ENCODE data around the gene RELA.

RELA gene

DNA sequence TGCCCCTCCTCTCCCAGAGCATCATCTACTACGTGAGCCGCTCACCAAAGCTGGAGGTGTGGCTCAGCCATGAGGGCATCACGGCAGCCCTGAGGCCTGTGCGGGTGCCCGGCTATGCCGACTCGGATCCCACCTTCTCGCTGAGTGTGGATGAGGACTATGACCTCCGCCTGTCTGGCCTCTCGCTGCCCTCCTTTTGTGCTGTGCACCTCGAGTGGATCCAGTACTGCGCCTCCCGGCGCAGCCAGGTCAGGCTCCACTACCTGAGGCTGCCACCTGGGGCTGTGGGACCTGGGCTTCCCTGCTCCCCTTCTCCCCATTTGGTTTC is 28.6 kb downstream of the RELA start (continued):
- TF ChIP-seq, protein P1, sequence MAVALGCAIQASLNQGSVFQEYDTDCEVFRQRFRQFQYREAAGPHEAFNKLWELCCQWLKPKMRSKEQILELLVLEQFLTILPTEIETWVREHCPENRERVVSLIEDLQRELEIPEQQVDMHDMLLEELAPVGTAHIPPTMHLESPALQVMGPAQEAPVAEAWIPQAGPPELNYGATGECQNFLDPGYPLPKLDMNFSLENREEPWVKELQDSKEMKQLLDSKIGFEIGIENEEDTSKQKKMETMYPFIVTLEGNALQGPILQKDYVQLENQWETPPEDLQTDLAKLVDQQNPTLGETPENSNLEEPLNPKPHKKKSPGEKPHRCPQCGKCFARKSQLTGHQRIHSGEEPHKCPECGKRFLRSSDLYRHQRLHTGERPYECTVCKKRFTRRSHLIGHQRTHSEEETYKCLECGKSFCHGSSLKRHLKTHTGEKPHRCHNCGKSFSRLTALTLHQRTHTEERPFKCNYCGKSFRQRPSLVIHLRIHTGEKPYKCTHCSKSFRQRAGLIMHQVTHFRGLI (tag by site-specific recombination; IDR thresholded peaks at IDR 0.05) = no peak

DNA sequence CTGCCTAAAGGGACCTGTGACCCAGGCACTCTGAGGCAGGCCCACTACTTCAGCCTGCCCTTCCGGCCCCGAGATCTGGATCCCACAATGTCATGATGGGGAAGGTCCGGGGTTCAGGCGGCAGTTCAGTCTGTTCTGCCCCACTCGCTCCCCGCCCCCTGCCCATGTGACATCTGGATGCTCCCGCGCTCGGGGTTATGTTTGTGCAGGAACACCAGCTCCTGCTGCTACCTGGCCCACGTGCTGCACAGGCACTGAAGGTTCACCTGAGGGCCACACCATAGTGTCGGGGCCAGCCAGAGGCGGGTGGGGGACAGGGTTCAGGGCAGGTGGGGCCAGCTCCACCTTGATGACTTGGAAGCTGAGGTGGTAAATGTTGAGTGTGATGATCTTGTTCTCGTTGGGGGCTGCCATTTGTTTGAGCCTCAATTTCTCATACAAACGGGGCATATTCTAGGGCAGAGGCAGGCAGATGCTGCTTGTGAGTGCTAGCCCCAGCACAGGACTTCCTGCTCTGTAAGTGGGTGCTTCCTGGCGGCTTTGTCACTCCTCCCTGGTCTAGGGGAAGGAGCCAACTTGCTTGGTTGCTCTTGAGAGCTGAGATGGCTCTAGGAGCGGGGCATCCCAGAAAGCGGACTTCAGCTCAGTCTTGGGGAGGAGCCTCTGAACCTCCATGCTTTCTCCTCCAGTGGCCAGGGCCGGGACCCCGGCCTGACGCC is 29.2 kb downstream of the RELA start:
- POLR2A ChIA-PET = interaction anchor here (0.9 to 2.3 kb wide), 3 partner anchors 10 to 18 kb away, joined by 3 to 9 read pairs (median 5); partner anchors contain the start of gene PCNX3
- Histone ChIP-seq H3K36me3 (ENCODE audit: control insufficient read depth in 2 of 2, insufficient read depth in 1 of 2, low read length in 2 of 2) (peaks cover 0 to 79% of the 10 kb centered on the region in 2 experiments; a peak in 1 of 3 replicates), H3K4me3 (ENCODE audit: low read depth, low read length) (no peak overlapping the region), H3K9me3 (ENCODE audit: control insufficient read depth, insufficient read depth, low read depth, low read length) (no peaks in the 10 kb centered on the region), H3K27ac (ENCODE audit: extremely low read depth, low read depth, low read length) (no peak overlapping the region), H3K4me1 (ENCODE audit: control insufficient read depth, insufficient read depth, low read length) (no peaks in the 10 kb centered on the region)
- TF ChIP-seq ZNF530 (tag by site-specific recombination; IDR thresholded peaks at IDR 0.05; ENCODE audit: low read depth) = no peak
- no peak for TF ChIP-seq ZBTB1 (tag by site-specific recombination; IDR thresholded peaks at IDR 0.05)
- no peak for TF ChIP-seq ZNF629 (tag by site-specific recombination; IDR thresholded peaks at IDR 0.05)
- TF ChIP-seq, protein P2, sequence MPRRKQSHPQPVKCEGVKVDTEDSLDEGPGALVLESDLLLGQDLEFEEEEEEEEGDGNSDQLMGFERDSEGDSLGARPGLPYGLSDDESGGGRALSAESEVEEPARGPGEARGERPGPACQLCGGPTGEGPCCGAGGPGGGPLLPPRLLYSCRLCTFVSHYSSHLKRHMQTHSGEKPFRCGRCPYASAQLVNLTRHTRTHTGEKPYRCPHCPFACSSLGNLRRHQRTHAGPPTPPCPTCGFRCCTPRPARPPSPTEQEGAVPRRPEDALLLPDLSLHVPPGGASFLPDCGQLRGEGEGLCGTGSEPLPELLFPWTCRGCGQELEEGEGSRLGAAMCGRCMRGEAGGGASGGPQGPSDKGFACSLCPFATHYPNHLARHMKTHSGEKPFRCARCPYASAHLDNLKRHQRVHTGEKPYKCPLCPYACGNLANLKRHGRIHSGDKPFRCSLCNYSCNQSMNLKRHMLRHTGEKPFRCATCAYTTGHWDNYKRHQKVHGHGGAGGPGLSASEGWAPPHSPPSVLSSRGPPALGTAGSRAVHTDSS (tag by site-specific recombination; IDR thresholded peaks at IDR 0.05) = no peak
- TF ChIP-seq, protein P3, sequence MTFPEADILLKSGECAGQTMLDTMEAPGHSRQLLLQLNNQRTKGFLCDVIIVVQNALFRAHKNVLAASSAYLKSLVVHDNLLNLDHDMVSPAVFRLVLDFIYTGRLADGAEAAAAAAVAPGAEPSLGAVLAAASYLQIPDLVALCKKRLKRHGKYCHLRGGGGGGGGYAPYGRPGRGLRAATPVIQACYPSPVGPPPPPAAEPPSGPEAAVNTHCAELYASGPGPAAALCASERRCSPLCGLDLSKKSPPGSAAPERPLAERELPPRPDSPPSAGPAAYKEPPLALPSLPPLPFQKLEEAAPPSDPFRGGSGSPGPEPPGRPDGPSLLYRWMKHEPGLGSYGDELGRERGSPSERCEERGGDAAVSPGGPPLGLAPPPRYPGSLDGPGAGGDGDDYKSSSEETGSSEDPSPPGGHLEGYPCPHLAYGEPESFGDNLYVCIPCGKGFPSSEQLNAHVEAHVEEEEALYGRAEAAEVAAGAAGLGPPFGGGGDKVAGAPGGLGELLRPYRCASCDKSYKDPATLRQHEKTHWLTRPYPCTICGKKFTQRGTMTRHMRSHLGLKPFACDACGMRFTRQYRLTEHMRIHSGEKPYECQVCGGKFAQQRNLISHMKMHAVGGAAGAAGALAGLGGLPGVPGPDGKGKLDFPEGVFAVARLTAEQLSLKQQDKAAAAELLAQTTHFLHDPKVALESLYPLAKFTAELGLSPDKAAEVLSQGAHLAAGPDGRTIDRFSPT (tag by site-specific recombination; IDR thresholded peaks at IDR 0.05) = no peak
- TF ChIP-seq ZNF658 (tag by site-specific recombination; IDR thresholded peaks at IDR 0.05) = no peak
- TF ChIP-seq, protein P4, sequence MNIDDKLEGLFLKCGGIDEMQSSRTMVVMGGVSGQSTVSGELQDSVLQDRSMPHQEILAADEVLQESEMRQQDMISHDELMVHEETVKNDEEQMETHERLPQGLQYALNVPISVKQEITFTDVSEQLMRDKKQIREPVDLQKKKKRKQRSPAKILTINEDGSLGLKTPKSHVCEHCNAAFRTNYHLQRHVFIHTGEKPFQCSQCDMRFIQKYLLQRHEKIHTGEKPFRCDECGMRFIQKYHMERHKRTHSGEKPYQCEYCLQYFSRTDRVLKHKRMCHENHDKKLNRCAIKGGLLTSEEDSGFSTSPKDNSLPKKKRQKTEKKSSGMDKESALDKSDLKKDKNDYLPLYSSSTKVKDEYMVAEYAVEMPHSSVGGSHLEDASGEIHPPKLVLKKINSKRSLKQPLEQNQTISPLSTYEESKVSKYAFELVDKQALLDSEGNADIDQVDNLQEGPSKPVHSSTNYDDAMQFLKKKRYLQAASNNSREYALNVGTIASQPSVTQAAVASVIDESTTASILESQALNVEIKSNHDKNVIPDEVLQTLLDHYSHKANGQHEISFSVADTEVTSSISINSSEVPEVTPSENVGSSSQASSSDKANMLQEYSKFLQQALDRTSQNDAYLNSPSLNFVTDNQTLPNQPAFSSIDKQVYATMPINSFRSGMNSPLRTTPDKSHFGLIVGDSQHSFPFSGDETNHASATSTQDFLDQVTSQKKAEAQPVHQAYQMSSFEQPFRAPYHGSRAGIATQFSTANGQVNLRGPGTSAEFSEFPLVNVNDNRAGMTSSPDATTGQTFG (tag by site-specific recombination; IDR thresholded peaks at IDR 0.05; ENCODE audit: borderline replicate concordance) = no peak
- no peak for TF ChIP-seq ZNF324 (tag by site-specific recombination; IDR thresholded peaks at IDR 0.05)
- TF ChIP-seq, protein P5, sequence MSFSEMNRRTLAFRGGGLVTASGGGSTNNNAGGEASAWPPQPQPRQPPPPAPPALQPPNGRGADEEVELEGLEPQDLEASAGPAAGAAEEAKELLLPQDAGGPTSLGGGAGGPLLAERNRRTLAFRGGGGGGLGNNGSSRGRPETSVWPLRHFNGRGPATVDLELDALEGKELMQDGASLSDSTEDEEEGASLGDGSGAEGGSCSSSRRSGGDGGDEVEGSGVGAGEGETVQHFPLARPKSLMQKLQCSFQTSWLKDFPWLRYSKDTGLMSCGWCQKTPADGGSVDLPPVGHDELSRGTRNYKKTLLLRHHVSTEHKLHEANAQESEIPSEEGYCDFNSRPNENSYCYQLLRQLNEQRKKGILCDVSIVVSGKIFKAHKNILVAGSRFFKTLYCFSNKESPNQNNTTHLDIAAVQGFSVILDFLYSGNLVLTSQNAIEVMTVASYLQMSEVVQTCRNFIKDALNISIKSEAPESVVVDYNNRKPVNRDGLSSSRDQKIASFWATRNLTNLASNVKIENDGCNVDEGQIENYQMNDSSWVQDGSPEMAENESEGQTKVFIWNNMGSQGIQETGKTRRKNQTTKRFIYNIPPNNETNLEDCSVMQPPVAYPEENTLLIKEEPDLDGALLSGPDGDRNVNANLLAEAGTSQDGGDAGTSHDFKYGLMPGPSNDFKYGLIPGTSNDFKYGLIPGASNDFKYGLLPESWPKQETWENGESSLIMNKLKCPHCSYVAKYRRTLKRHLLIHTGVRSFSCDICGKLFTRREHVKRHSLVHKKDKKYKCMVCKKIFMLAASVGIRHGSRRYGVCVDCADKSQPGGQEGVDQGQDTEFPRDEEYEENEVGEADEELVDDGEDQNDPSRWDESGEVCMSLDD (tag by site-specific recombination; IDR thresholded peaks at IDR 0.05) = no peak
- no peak for TF ChIP-seq ZNF24 (tag by site-specific recombination; IDR thresholded peaks at IDR 0.05)
- no peak for TF ChIP-seq ZNF311 (tag by site-specific recombination; IDR thresholded peaks at IDR 0.05; ENCODE audit: borderline replicate concordance)
- no peak for TF ChIP-seq ZNF555 (tag by site-specific recombination; conservative IDR thresholded peaks at IDR 0.05)
- TF ChIP-seq, protein P6, sequence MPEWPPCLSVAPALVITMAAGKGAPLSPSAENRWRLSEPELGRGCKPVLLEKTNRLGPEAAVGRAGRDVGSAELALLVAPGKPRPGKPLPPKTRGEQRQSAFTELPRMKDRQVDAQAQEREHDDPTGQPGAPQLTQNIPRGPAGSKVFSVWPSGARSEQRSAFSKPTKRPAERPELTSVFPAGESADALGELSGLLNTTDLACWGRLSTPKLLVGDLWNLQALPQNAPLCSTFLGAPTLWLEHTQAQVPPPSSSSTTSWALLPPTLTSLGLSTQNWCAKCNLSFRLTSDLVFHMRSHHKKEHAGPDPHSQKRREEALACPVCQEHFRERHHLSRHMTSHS (tag by site-specific recombination; IDR thresholded peaks at IDR 0.05) = no peak
- no peak for TF ChIP-seq ZNF670 (tag by site-specific recombination; IDR thresholded peaks at IDR 0.05; ENCODE audit: low read depth)
- CTCF ChIA-PET = interaction anchor here (0.5 to 0.9 kb wide), 4 partner anchors 54 to 260 kb away, joined by 3 to 6 read pairs (median 3); no protein-coding TSS in a partner anchor

All from HEK293 (cell line).